NT2/D1 (cell line): ENCODE measurements around the gene CASK.

Experiments used
- SUZ12 ChIP-seq: IDR thresholded peaks from 2 replicates; pipeline ENCODE4 v1.6.1; 2011; ENCODE audit not compliant: insufficient read length, insufficient read depth; ENCODE audit errors: extremely low read depth
- YY1 ChIP-seq: IDR thresholded peaks from 2 replicates; pipeline ENCODE4 v1.6.1; 2011; ENCODE audit not compliant: insufficient read length, insufficient read depth
- ZNF274 ChIP-seq: IDR thresholded peaks from 2 replicates; pipeline ENCODE4 v1.6.1; 2011; ENCODE audit warnings: mild to moderate bottlenecking, low read depth, low read length

- TF ChIP-seq YY1 (no peak), SUZ12 (no peak), ZNF274 (no peak)
These were observed 36.8 kb upstream of the CASK start for GRCh38 chrX:41960142-41960541.
